ENCODE data around the gene ATP6V0E1. TPM values are rescaled to one million over a fixed set of nuclear protein-coding genes. Genes with fewer than 3 reads are reported as not detected.
"Not testable (repeated sequence)": the region's sequence is repeated elsewhere in the genome, so short reads cannot be mapped to it uniquely, and the experiment has no call there.

The ATP6V0E1 gene
- total RNA-seq, 2 donors from 2014 or later, result 102 to 104 TPM

DNA sequence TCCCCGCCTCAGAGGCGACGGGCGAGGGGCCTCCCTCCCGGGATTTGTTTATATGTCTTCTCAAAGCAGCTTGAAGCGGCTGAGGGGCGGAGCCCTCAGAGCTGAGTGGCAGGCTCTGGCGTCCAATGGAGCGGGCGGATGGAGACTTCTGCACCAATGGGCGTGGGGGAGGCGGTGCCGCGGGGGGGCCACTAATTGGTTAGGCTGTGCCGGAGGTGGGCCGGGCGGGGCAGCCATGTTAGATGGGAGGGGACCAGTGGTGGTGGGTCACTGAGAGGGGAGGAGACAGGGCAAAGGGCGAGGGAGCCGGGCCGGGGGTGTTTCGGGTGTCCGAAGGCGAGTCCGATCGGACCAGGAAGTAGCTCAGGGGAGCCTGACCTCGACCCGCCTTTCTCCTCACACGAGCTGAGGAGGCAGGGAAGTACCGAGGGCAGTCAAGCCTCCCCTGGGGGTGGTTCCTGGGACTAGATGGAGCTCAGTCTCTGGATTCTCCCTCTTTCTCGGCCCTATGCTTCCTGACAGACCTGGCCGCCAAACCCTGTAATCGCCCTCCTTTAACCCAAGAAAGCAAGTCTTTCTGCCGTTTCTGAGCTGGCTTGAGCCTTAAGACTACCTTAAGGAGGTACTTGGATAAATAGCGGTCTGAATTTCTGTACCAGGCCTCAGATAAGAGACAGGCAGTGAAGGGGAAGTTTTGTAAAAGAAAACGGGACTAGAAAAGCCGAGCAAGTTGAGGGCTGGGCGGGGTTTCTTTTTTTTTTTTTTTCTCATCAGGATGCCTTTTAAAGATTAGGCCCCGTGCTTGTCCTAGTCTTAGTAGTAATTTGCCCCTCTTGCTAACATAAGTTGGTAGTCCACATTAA is 73.7 kb downstream of the ATP6V0E1 start:
- peak; percentile 97 to 98 (median 97) for DNase-seq
- peak; percentile 83 for ATAC-seq
- Mint-ChIP-seq H3K36me3 (ENCODE audit: low read depth) (no peaks in the 10 kb centered on the region), H3K27ac (peak overlapping the region; percentile 90), H3K4me3 (peak overlapping the region; percentile 93), H3K4me1 (peaks cover 21% of the 10 kb centered on the region), H3K27me3 (no peaks in the 10 kb centered on the region)
- H3K9me3 ChIP-seq (ENCODE audit: control insufficient read depth, low read length, poor library complexity, severe bottlenecking), result no peaks in the 10 kb centered on the region

DNA sequence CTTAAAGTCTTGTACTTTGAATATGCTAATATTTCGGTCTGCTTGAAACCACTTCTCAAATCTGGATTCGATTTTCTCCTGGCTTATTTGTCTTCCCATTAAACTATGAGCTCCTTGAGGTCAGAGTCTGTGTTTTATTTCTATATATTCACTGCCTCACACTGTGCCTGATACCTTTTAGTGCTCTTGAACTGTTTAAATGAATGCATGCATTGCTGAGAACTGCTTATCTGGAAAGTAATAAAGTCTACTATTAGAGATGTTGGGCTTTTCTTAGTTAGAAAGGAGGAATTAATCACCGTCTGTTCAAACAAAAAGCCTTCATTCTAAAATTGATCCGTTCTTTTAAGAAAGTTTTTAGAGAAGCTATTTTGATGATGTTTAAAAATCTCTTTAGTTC is 78.6 kb downstream of the ATP6V0E1 start:
- H3K27me3 Mint-ChIP-seq, result no peaks in the 10 kb centered on the region
- no peak overlapping the region for H3K27ac Mint-ChIP-seq
- peaks cover 2% of the 10 kb centered on the region for H3K36me3 Mint-ChIP-seq (ENCODE audit: low read depth)
- DNase-seq (no peak), ATAC-seq (no peak)
- H3K9me3 ChIP-seq (ENCODE audit: control insufficient read depth, low read length, poor library complexity, severe bottlenecking), result no peaks in the 10 kb centered on the region
- H3K4me1 Mint-ChIP-seq, result peaks cover 40% of the 10 kb centered on the region
- H3K4me3 Mint-ChIP-seq, result no peak overlapping the region

DNA sequence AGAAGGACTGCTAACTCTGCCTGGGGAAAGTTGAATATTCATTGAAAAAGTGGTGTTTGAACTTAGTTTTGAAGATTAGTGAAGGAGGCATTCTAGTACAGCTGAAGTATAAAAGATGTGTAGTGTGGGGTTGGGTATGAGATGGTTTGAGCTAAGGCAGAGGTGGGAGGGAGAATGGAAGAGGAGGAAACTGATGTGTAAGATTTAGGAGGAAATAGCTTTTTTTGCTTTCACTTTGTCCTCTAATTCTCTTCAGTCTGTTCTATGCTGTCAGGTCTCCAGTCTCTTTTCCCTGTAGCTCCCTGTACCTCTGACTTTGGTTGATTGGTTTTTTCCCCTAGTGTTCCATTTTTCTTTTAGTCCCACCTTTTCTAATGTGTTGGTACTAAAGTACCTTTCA is 81.6 kb downstream of the ATP6V0E1 start:
- DNase-seq (no peak), ATAC-seq (peak; percentile 66)
- H3K27me3 Mint-ChIP-seq, result no peaks in the 10 kb centered on the region
- no peaks in the 10 kb centered on the region for H3K9me3 ChIP-seq (ENCODE audit: control insufficient read depth, low read length, poor library complexity, severe bottlenecking)
- peaks cover 2% of the 10 kb centered on the region for H3K36me3 Mint-ChIP-seq (ENCODE audit: low read depth)
- peak overlapping the region; percentile 84 for H3K4me3 Mint-ChIP-seq
- H3K4me1 Mint-ChIP-seq, result peaks cover 49% of the 10 kb centered on the region
- H3K27ac Mint-ChIP-seq, result peak overlapping the region; percentile 91

DNA sequence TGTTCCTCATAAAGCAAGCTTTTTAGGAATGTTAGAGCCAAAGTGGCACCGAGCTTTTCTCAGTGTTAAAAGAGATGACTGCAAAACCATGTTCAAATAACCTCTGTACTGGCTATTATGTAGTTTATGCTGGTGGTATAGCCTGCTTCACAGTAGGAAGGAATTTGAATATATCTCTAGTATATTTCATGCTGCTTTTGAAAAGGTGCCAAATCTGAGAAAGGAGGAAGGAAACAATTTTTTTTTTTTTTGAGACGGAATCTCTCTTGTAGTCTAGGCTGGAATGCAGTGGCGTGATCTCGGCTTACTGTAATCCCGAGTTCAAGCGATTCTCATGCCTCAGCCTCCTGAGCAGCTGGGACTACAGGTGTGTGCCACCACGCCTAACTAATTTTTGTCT is 86.1 kb downstream of the ATP6V0E1 start:
- Mint-ChIP-seq H3K27me3 (no peaks in the 10 kb centered on the region), H3K4me3 (no peak overlapping the region), H3K4me1 (peaks cover 48% of the 10 kb centered on the region), H3K36me3 (ENCODE audit: low read depth) (no peaks in the 10 kb centered on the region), H3K27ac (peak overlapping the region; percentile 37)
- ATAC-seq (no peak), DNase-seq (no peak)
- no peaks in the 10 kb centered on the region for H3K9me3 ChIP-seq (ENCODE audit: control insufficient read depth, low read length, poor library complexity, severe bottlenecking)

DNA sequence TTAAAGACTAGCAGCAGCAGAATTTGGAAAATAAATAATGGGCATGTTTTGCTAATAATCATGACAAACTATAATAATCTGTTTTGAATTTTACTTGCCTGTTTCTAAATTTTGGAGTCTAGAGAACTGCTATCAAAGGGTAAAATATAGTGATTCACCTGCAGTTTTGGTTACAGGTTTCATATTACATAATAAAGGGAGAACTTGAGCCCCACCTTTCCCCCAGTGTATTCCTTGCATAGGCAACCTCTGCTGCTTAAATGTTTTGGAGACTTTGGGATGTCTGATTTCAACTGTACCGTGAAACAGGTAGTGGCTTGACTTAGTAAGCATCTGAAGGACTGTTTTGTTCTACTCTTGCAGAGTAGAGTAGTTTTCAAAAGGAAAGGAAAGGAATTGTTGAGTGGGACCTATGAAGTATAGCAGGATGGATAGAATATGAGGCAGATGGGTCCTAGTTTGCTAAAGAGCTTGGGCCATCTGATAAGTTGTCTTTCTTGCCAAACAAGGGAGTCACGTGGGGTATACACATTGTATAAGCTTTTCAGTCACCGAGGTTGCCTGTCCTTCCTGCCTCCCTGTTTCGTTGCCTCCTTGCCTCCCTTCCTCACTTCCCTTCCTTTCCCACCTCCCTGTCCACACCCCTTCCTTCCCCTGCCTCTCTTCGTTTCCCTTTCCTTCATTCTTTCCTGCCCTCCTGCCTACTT is 91.7 kb downstream of the ATP6V0E1 start:
- no peak for ATAC-seq
- no peak for DNase-seq
- Mint-ChIP-seq H3K4me3 (no peak overlapping the region), H3K27me3 (no peaks in the 10 kb centered on the region), H3K27ac (peak overlapping the region; percentile 24), H3K36me3 (ENCODE audit: low read depth) (no peaks in the 10 kb centered on the region), H3K4me1 (peaks cover 44% of the 10 kb centered on the region)
- H3K9me3 ChIP-seq (ENCODE audit: control insufficient read depth, low read length, poor library complexity, severe bottlenecking), result no peaks in the 10 kb centered on the region

DNA sequence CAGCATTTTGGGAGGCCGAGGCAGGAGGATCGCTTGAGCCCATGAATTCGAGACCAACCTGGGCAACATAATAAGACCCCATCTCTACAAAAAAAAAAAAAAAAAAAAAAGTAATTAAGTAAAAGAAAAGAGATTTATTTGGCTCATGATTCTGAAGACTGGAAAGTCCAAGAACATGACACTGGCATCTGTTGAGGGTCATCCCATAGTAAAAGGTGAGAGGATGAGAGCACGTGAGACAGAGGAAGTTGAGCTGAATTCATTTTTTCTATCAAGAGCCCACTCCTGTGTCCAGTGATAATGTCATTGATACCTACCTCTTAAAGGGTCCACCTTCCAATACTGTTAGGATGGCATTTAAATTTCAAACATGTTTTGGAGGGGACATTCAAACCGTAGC is 92.4 kb downstream of the ATP6V0E1 start:
- DNase-seq (no peak), ATAC-seq (no peak)
- H3K9me3 ChIP-seq (ENCODE audit: control insufficient read depth, low read length, poor library complexity, severe bottlenecking), result no peaks in the 10 kb centered on the region
- Mint-ChIP-seq H3K4me3 (no peak overlapping the region), H3K27me3 (no peaks in the 10 kb centered on the region), H3K27ac (peak overlapping the region; percentile 47), H3K36me3 (ENCODE audit: low read depth) (peaks cover 5% of the 10 kb centered on the region), H3K4me1 (peaks cover 46% of the 10 kb centered on the region)

DNA sequence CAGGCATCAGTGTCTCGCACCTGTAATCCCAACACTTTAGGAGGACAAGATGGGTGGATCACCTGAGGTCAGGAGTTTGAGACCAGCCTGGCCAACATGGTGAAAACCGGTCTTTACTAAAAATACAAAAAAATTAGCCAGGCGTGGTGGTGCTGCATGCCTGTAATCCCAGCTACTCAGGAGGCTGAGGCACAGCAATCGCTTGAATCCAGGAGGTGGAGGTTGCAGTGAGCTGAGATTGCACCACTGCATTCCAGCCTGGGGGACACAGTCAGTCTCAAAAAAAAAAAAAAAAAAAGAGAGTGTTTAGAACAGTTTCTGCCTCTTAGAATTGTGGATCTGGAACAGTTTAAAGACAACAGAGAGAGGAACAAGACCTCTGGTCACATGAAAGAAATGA is 92.9 kb downstream of the ATP6V0E1 start:
- not testable (repeated sequence) for H3K4me3 Mint-ChIP-seq; DNase-seq; H3K27me3 Mint-ChIP-seq; H3K36me3 Mint-ChIP-seq (ENCODE audit: low read depth); H3K9me3 ChIP-seq (ENCODE audit: control insufficient read depth, low read length, poor library complexity, severe bottlenecking); ATAC-seq
- Mint-ChIP-seq H3K27ac (peak overlapping the region; percentile 47), H3K4me1 (peaks cover 47% of the 10 kb centered on the region)

DNA sequence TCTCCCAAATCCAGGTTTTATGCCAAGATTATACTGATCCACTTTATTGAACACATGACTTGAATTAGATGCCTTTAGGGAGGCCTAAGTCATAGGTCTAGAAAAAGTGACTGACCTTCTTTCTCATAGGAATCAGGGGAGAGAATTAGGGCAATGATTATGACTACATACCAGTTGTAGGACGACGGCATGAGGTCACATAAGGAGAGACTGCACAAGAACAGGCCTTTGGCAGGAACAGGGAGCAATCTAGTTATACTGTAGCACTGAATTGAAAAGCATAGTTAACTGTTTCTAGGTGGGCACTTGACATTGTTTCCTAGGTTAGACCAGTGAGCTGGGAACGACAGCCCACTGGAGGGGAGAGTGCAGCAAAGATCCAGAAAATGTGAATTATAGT is 95.3 kb downstream of the ATP6V0E1 start:
- DNase-seq, result no peak
- H3K9me3 ChIP-seq (ENCODE audit: control insufficient read depth, low read length, poor library complexity, severe bottlenecking), result no peaks in the 10 kb centered on the region
- H3K4me1 Mint-ChIP-seq, result peaks cover 37% of the 10 kb centered on the region
- ATAC-seq, result peak; percentile 12
- H3K4me3 Mint-ChIP-seq, result no peak overlapping the region
- H3K36me3 Mint-ChIP-seq (ENCODE audit: low read depth), result peaks cover 8% of the 10 kb centered on the region
- H3K27me3 Mint-ChIP-seq, result no peaks in the 10 kb centered on the region
- no peak overlapping the region for H3K27ac Mint-ChIP-seq

Other genes with a start within 250 kb of the ATP6V0E1 start
- gene DUSP1, start 212.6 kb upstream of the ATP6V0E1 start, total RNA-seq, result 1,000 to 10,000 TPM; 1,522 to 2,429 TPM
- 10 to 100 TPM; 50.1 to 53.1 TPM for gene ERGIC1, start 149.5 kb upstream of the ATP6V0E1 start, total RNA-seq
- gene RPL26L1, start 24.3 kb upstream of the ATP6V0E1 start, total RNA-seq, result 10 to 100 TPM; 13.9 to 17.7 TPM
- 100 to 1,000 TPM in 1 of 2 donors, 10 to 100 TPM in 1; 93.8 to 110 TPM for gene CREBRF, start 72.6 kb downstream of the ATP6V0E1 start, total RNA-seq
- 10 to 100 TPM; 27.0 to 30.4 TPM for gene BNIP1, start 160.8 kb downstream of the ATP6V0E1 start, total RNA-seq

All from T-helper 17 cell (primary cell).